DMS153 treated with DMSO at 0.1 percent for 48 hours (cell line): Measurements from ENCODE around the gene CAPN9.
"Not testable (repeated sequence)": the region's sequence is repeated elsewhere in the genome, so short reads cannot be mapped to it uniquely, and the experiment has no call there.

Source experiments
- DNase-seq: peaks from one replicate; lab custom pipeline; 2025; ENCODE audit not compliant: unreplicated experiment; lab: John Stamatoyannopoulos, UW

Gene CAPN9

GRCh38 chr1:230767859-230768612 lies 20.8 kb downstream of the CAPN9 start:
- DNase-seq, result not testable (repeated sequence)

- DNase-seq, result no peak
Observed at GRCh38 chr1:230768903-230769570, 21.8 kb downstream of the CAPN9 start.

GRCh38 chr1:230770317-230770716 lies 23.1 kb downstream of the CAPN9 start:
- no peak for DNase-seq

- DNase-seq, result no peak
Observed at GRCh38 chr1:230771773-230772354, 24.7 kb downstream of the CAPN9 start.

- DNase-seq, result no peak
Observed at GRCh38 chr1:230772457-230773395, 25.5 kb downstream of the CAPN9 start.

GRCh38 chr1:230773396-230774033 lies 26.3 kb downstream of the CAPN9 start:
- DNase-seq, result no peak

- DNase-seq, result no peak
Observed at GRCh38 chr1:230778916-230779590, 31.9 kb downstream of the CAPN9 start.

- DNase-seq, result no peak
Observed at GRCh38 chr1:230781131-230781530, 33.9 kb downstream of the CAPN9 start.

- no peak for DNase-seq
Observed at GRCh38 chr1:230781594-230781993, 34.4 kb downstream of the CAPN9 start.

GRCh38 chr1:230784163-230784562 lies 37.0 kb downstream of the CAPN9 start:
- DNase-seq, result no peak

- no peak for DNase-seq
Observed at GRCh38 chr1:230785636-230786384, 38.6 kb downstream of the CAPN9 start.

GRCh38 chr1:230786385-230786753 lies 39.2 kb downstream of the CAPN9 start:
- DNase-seq, result no peak

GRCh38 chr1:230787471-230787870 lies 40.3 kb downstream of the CAPN9 start:
- DNase-seq, result no peak

GRCh38 chr1:230788561-230789275 lies 41.5 kb downstream of the CAPN9 start:
- DNase-seq, result no peak

- no peak for DNase-seq
Observed at GRCh38 chr1:230790026-230790425, 42.8 kb downstream of the CAPN9 start.

- DNase-seq, result no peak
Observed at GRCh38 chr1:230791986-230792564, 44.9 kb downstream of the CAPN9 start.

- no peak for DNase-seq
Observed at GRCh38 chr1:230792691-230793462, 45.7 kb downstream of the CAPN9 start.

- DNase-seq, result no peak
Observed at GRCh38 chr1:230793463-230793745, 46.2 kb downstream of the CAPN9 start.
